SK-N-SH treated with all-trans-retinoic acid at 6 μM for 48 hours (cell line): ENCODE results near the gene COA8.

ENCODE experiments used
- ATAC-seq: fragments of 200-7000 bp; cut with Tn5 transposase; 3 replicates; pipeline ENCODE4 v1.9.1; 2020; ENCODE audit warnings: mild to moderate bottlenecking, moderate library complexity
- ARNTL ChIP-seq: fragments of 450-650 bp; formaldehyde crosslinking; IDR thresholded peaks from 2 replicates; pipeline ENCODE4 v1.5.0; 2020; ENCODE audit warnings: low read depth, mild to moderate bottlenecking, moderate library complexity, borderline replicate concordance
- CREB5 ChIP-seq: fragments of 250-450 bp; sonication (Bioruptor Pico); IDR thresholded peaks from 2 replicates; pipeline ENCODE4 v1.5.1; 2020; ENCODE audit warnings: low read depth, mild to moderate bottlenecking, moderate library complexity
- CSDC2 ChIP-seq: fragments of 250-450 bp; sonication (Bioruptor Pico); IDR thresholded peaks from 2 replicates; pipeline ENCODE4 v1.5.0; 2020; ENCODE audit warnings: mild to moderate bottlenecking, moderate library complexity
- CSRNP3 ChIP-seq: fragments of 250-450 bp; sonication (Bioruptor Pico); IDR thresholded peaks from 2 replicates; pipeline ENCODE4 v1.5.1; 2021; ENCODE audit warnings: mild to moderate bottlenecking, moderate library complexity
- ESRRG ChIP-seq: fragments of 250-450 bp; sonication (Bioruptor Pico); IDR thresholded peaks from 2 replicates; pipeline ENCODE4 v1.6.1; 2021; ENCODE audit warnings: mild to moderate bottlenecking
- GLIS3 ChIP-seq: fragments of 250-450 bp; sonication (Bioruptor Pico); IDR thresholded peaks from 2 replicates; pipeline ENCODE4 v1.5.0; 2020; ENCODE audit warnings: mild to moderate bottlenecking, moderate library complexity
- ISL1 ChIP-seq: fragments of 250-450 bp; sonication (Bioruptor Pico); IDR thresholded peaks from 2 replicates; pipeline ENCODE4 v2.1.2; 2022; ENCODE audit warnings: mild to moderate bottlenecking, moderate library complexity
- PATZ1 ChIP-seq: fragments of 250-450 bp; sonication (Bioruptor Pico); IDR thresholded peaks from 2 replicates; pipeline ENCODE4 v1.8.0; 2020; ENCODE audit warnings: mild to moderate bottlenecking, moderate library complexity, borderline replicate concordance
- POU6F1 ChIP-seq: fragments of 250-450 bp; sonication (Bioruptor Pico); IDR thresholded peaks from 2 replicates; pipeline ENCODE4 v1.8.0; 2021; ENCODE audit warnings: low read depth, mild to moderate bottlenecking, moderate library complexity, borderline replicate concordance
- PPARA ChIP-seq: fragments of 250-450 bp; sonication (Bioruptor Pico); IDR thresholded peaks from 2 replicates; pipeline ENCODE4 v1.5.0; 2020; ENCODE audit warnings: mild to moderate bottlenecking, borderline replicate concordance
- RARB ChIP-seq: fragments of 250-450 bp; sonication (Bioruptor Pico); IDR thresholded peaks from 2 replicates; pipeline ENCODE4 v1.8.0; 2021; ENCODE audit warnings: mild to moderate bottlenecking, moderate library complexity
- SNAI2 ChIP-seq: fragments of 250-450 bp; sonication (Bioruptor Pico); IDR thresholded peaks from 2 replicates; pipeline ENCODE4 v1.5.0; 2020; ENCODE audit warnings: mild to moderate bottlenecking, moderate library complexity
- TCF4 ChIP-seq: fragments of 250-450 bp; sonication (Bioruptor Pico); IDR thresholded peaks from 2 replicates; pipeline ENCODE4 v1.8.0; 2021; ENCODE audit warnings: mild to moderate bottlenecking, moderate library complexity, borderline replicate concordance
- TSHZ2 ChIP-seq: fragments of 250-450 bp; sonication (Bioruptor Pico); IDR thresholded peaks from 2 replicates; pipeline ENCODE4 v1.5.0; 2020; ENCODE audit warnings: mild to moderate bottlenecking, moderate library complexity
- ZC3H10 ChIP-seq: fragments of 250-450 bp; sonication (Bioruptor Pico); IDR thresholded peaks from 2 replicates; pipeline ENCODE4 v1.5.1; 2021; ENCODE audit warnings: mild to moderate bottlenecking, moderate library complexity
- ZFP30 ChIP-seq: fragments of 450-650 bp; formaldehyde crosslinking; IDR thresholded peaks from 2 replicates; pipeline ENCODE4 v1.5.0; 2022; ENCODE audit warnings: mild to moderate bottlenecking, moderate library complexity
- ZNF70 ChIP-seq: fragments of 450-650 bp; formaldehyde crosslinking; IDR thresholded peaks from 2 replicates; pipeline ENCODE4 v1.5.0; 2020; ENCODE audit warnings: mild to moderate bottlenecking, moderate library complexity
- ZNF8 ChIP-seq: fragments of 450-650 bp; formaldehyde crosslinking; IDR thresholded peaks from 2 replicates; pipeline ENCODE4 v1.5.0; 2020; ENCODE audit warnings: mild to moderate bottlenecking, moderate library complexity

The COA8 gene

GRCh38 chr14:103541709-103542604, 20.8 kb upstream of the COA8 start (continued):
- TF ChIP-seq POU6F1, result no peak
- TF ChIP-seq CSDC2 (CRISPR knock-in tag), result no peak
- TF ChIP-seq ESRRG (CRISPR knock-in tag), result no peak
- TF ChIP-seq ISL1 (CRISPR knock-in tag), result no peak
- TF ChIP-seq ZNF8, result no peak

- no peak for ATAC-seq
- no peak for TF ChIP-seq CREB5 (CRISPR knock-in tag)
- TF ChIP-seq PPARA (CRISPR knock-in tag), result no peak
- no peak for TF ChIP-seq ZNF8
- no peak for TF ChIP-seq TCF4
- no peak for TF ChIP-seq CSRNP3 (CRISPR knock-in tag)
- TF ChIP-seq ZNF70 (CRISPR knock-in tag), result no peak
- TF ChIP-seq ZFP30 (CRISPR knock-in tag), result no peak
- TF ChIP-seq ARNTL, result no peak
- TF ChIP-seq PATZ1 (CRISPR knock-in tag), result no peak
- TF ChIP-seq SNAI2 (CRISPR knock-in tag), result no peak
- no peak for TF ChIP-seq TSHZ2 (CRISPR knock-in tag)
- TF ChIP-seq GLIS3 (CRISPR knock-in tag), result no peak
Measured at GRCh38 chr14:103542605-103543088, 20.1 kb upstream of the COA8 start.

GRCh38 chr14:103543140-103543539, 19.6 kb upstream of the COA8 start:
- ATAC-seq, result no peak

More at GRCh38 chr14:103543140-103543539, 19.6 kb upstream of the COA8 start:
- TF ChIP-seq CREB5 (CRISPR knock-in tag), result no peak
- TF ChIP-seq TSHZ2 (CRISPR knock-in tag), result no peak
- no peak for TF ChIP-seq ZC3H10 (CRISPR knock-in tag)
- TF ChIP-seq RARB, result no peak
- no peak for TF ChIP-seq TCF4
- TF ChIP-seq ZNF8, result no peak
- no peak for TF ChIP-seq GLIS3 (CRISPR knock-in tag)
- TF ChIP-seq PPARA (CRISPR knock-in tag), result no peak
- TF ChIP-seq ZFP30 (CRISPR knock-in tag), result no peak
